Stimulated activated CD8-positive, alpha-beta memory T cell treated with anti-CD3 and anti-CD28 coated beads, Interleukin-15, amount 100 ng/mL, for 24 hours (primary cell): ENCODE results near the gene CTSS.
"Not testable (repeated sequence)": the region's sequence is repeated elsewhere in the genome, so short reads cannot be mapped to it uniquely, and the experiment has no call there.

ENCODE experiments used
- DNase-seq: peaks from one replicate; pipeline ENCODE4 v3.0.0-alpha.2; 2020; ENCODE audit warnings: low read depth

Gene CTSS

GRCh38 chr1:150765296-150765976 is at the start of gene CTSS:
Gene CTSS, minus strand, starts transcription at chr1:150765778. Its CDS starts 1,015 bp downstream, at chr1:150764763.
- no peak for DNase-seq

GRCh38 chr1:150813028-150813707 is 47.6 kb upstream of the CTSS start:
- DNase-seq, result no peak

- DNase-seq, result no peak
Observed at GRCh38 chr1:150810958-150811659, 45.5 kb upstream of the CTSS start.

GRCh38 chr1:150809651-150810050 is 44.1 kb upstream of the CTSS start:
- no peak for DNase-seq

- DNase-seq, result no peak
Observed at GRCh38 chr1:150808846-150809245, 43.3 kb upstream of the CTSS start.

GRCh38 chr1:150808121-150808520 is 42.5 kb upstream of the CTSS start, which contains the start of gene CTSK:
Gene CTSK, minus strand, starts transcription at chr1:150808260. Its CDS starts 1,455 bp downstream, at chr1:150806805.
- DNase-seq, result no peak

- DNase-seq, result no peak
Observed at GRCh38 chr1:150807249-150808023, 41.9 kb upstream of the CTSS start.

GRCh38 chr1:150805899-150806298 is 40.3 kb upstream of the CTSS start:
- DNase-seq, result no peak

GRCh38 chr1:150804671-150805070 is 39.1 kb upstream of the CTSS start:
- DNase-seq, result no peak

GRCh38 chr1:150799089-150799488 is 33.5 kb upstream of the CTSS start:
- DNase-seq, result no peak

GRCh38 chr1:150798525-150798924 is 32.9 kb upstream of the CTSS start:
- DNase-seq, result no peak

- DNase-seq, result no peak
Observed at GRCh38 chr1:150796374-150796773, 30.8 kb upstream of the CTSS start.

- not testable (repeated sequence) for DNase-seq
Observed at GRCh38 chr1:150793778-150794177, 28.2 kb upstream of the CTSS start.

GRCh38 chr1:150793221-150793620 is 27.6 kb upstream of the CTSS start:
- DNase-seq, result no peak

- no peak for DNase-seq
Observed at GRCh38 chr1:150791585-150791984, 26.0 kb upstream of the CTSS start.

- DNase-seq, result no peak
Observed at GRCh38 chr1:150789396-150789795, 23.8 kb upstream of the CTSS start.

GRCh38 chr1:150788946-150789345 is 23.4 kb upstream of the CTSS start:
- no peak for DNase-seq

GRCh38 chr1:150787455-150787854 is 21.9 kb upstream of the CTSS start:
- no peak for DNase-seq

GRCh38 chr1:150780510-150780909 is 14.9 kb upstream of the CTSS start:
- no peak for DNase-seq

- DNase-seq, result no peak
Observed at GRCh38 chr1:150778409-150778808, 12.8 kb upstream of the CTSS start.

- DNase-seq, result no peak
Observed at GRCh38 chr1:150777544-150777943, 12.0 kb upstream of the CTSS start.

- not testable (repeated sequence) for DNase-seq
Observed at GRCh38 chr1:150775931-150776505, 10.4 kb upstream of the CTSS start.
